PC-3 (cell line): ENCODE data around the gene KLHL6. TPM values are rescaled to one million over a fixed set of nuclear protein-coding genes. Genes with fewer than 3 reads are reported as not detected.
"Not testable (repeated sequence)": the region's sequence is repeated elsewhere in the genome, so short reads cannot be mapped to it uniquely, and the experiment has no call there.

Experiments used
- ATAC-seq: fragments of 200-7000 bp; cut with Tn5 transposase; 2 replicates; pipeline ENCODE4 v1.9.1; 2020; ENCODE audit warnings: mild to moderate bottlenecking, moderate library complexity
- BruUV-seq: library from RNA; stranded (reverse); fragments of 400-500 nt; replicated peaks from 2 replicates; lab custom pipeline; 2021; lab: Mats Ljungman, UMichigan
- CTCF ChIA-PET: fragments of 300-600 bp; sonication (Branson Sonifier 250); formaldehyde crosslinking; loops from one replicate; lab custom pipeline; 2022; ENCODE audit warnings: antibody characterized with exemption; lab: Charles Lee
- POLR2A ChIA-PET: fragments of 300-600 bp; sonication (Branson Sonifier 250); formaldehyde crosslinking; loops from one replicate; lab custom pipeline; 2022; ENCODE audit warnings: antibody characterized with exemption; ENCODE audit not compliant: unreplicated experiment; lab: Charles Lee
- DNase-seq: peaks from one replicate; pipeline ENCODE4 v3.0.0-alpha.2; 2015
- H2AFZ ChIP-seq: fragments of 300-600 bp; sonication (generic); 2 replicates; pipeline ENCODE4 v1.6.0; 2016; ENCODE audit warnings: antibody characterized with exemption, low read length
- H3F3A ChIP-seq: fragments of 300-600 bp; sonication (generic); one replicate; pipeline ENCODE4 v1.6.0; 2017; ENCODE audit warnings: antibody characterized with exemption, low read length, control low read depth, mild to moderate bottlenecking; ENCODE audit not compliant: unreplicated experiment
- H3K27ac ChIP-seq: fragments of 300-600 bp; sonication (generic); 2 replicates; pipeline ENCODE4 v1.5.1; 2016; ENCODE audit warnings: mild to moderate bottlenecking, low read length
- H3K27me3 ChIP-seq: fragments of 300-600 bp; sonication (generic); 2 replicates; pipeline ENCODE4 v1.6.1; 2016; ENCODE audit warnings: low read length, mixed read lengths
- H3K36me3 ChIP-seq: fragments of 300-600 bp; sonication (generic); 2 replicates; pipeline ENCODE4 v1.6.1; 2016; ENCODE audit warnings: low read depth, mixed run types, low read length, mixed read lengths
- H3K4me1 ChIP-seq: fragments of 300-600 bp; sonication (generic); 2 replicates; pipeline ENCODE4 v1.5.1; 2016; ENCODE audit warnings: low read length; ENCODE audit not compliant: insufficient read depth
- H3K4me2 ChIP-seq: fragments of 300-600 bp; sonication (generic); 2 replicates; pipeline ENCODE4 v1.6.0; 2016; ENCODE audit warnings: low read length
- H3K4me3 ChIP-seq: fragments of 300-600 bp; sonication (generic); 2 replicates; pipeline ENCODE4 v1.5.1; 2016; ENCODE audit warnings: mild to moderate bottlenecking, low read length, mixed read lengths
- H3K79me2 ChIP-seq: fragments of 300-600 bp; sonication (generic); 2 replicates; pipeline ENCODE4 v1.6.1; 2017; ENCODE audit warnings: low read length, mixed read lengths
- H3K9ac ChIP-seq: fragments of 300-600 bp; sonication (generic); 2 replicates; pipeline ENCODE4 v1.6.0; 2016; ENCODE audit warnings: mild to moderate bottlenecking, low read length
- H3K9me2 ChIP-seq: fragments of 300-600 bp; sonication (generic); replicated peaks from 2 replicates; pipeline ENCODE4 v1.6.1; 2016; ENCODE audit warnings: mixed run types, low read length, mixed read lengths
- H3K9me3 ChIP-seq: fragments of 300-600 bp; sonication (generic); 2 replicates; pipeline ENCODE4 v1.6.1; 2016; ENCODE audit warnings: low read length, mixed read lengths
- H4K20me1 ChIP-seq: fragments of 300-600 bp; sonication (generic); 2 replicates; pipeline ENCODE4 v1.6.1; 2016; ENCODE audit warnings: low read length, mixed read lengths
- CTCF ChIP-seq: fragments of 300-600 bp; sonication (generic); conservative IDR thresholded peaks from 2 replicates; pipeline ENCODE4 v1.5.1; 2017; ENCODE audit warnings: antibody characterized with exemption, low read depth, mild to moderate bottlenecking, low read length
- EZH2 ChIP-seq: fragments of 300-600 bp; sonication (generic); IDR thresholded peaks from one replicate; pipeline ENCODE4 v1.6.1; 2017; ENCODE audit warnings: antibody characterized with exemption, mild to moderate bottlenecking, low read length; ENCODE audit not compliant: unreplicated experiment
- EZH2phosphoT487 ChIP-seq: fragments of 300-600 bp; sonication (generic); IDR thresholded peaks from 2 replicates; pipeline ENCODE4 v1.6.1; 2018; ENCODE audit warnings: mild to moderate bottlenecking, antibody characterized with exemption, low read length, borderline replicate concordance
- intact Hi-C: fragments of 100-400 bp; cut with micrococcal nuclease; formaldehyde crosslinking; loops from 2 replicates; pipeline ENCODE4 v1.9.0; 2023
- total RNA-seq: library from RNA; depleted of rRNA; stranded (reverse); fragments of >200 nt; gene quantifications from 2 replicates; pipeline ENCODE4 v1.2.3, GENCODE V29; 2014

KLHL6 gene
- total RNA-seq, 1 experiment from 2014 or later = not detected

- no peaks in the 10 kb centered on the region for H3K9me3 ChIP-seq
- ChIA-PET CTCF (no interaction called here), POLR2A (no interaction called here)
- ATAC-seq (no peak), DNase-seq (no peak)
- H3K27me3 ChIP-seq = peaks cover 10% of the 10 kb centered on the region; the same call in 1 of the 2 replicates
- no peak overlapping the region for H3K9ac ChIP-seq
- H4K20me1 ChIP-seq = no peaks in the 10 kb centered on the region
- no peak overlapping the region for H3K27ac ChIP-seq
- intact Hi-C loops = no loop called here
- BruUV-seq = no TSS peak
- H3K4me2 ChIP-seq = no peak overlapping the region
- no peaks in the 10 kb centered on the region for H3K79me2 ChIP-seq
- H2AFZ ChIP-seq = no peak overlapping the region
- TF ChIP-seq CTCF = no peak
- TF ChIP-seq EZH2phosphoT487 = no peak
- no peak for TF ChIP-seq EZH2
- H3F3A ChIP-seq = no peaks in the 10 kb centered on the region
- H3K9me2 ChIP-seq = no peaks in the 10 kb centered on the region
- H3K4me1 ChIP-seq = no peaks in the 10 kb centered on the region
- no peak overlapping the region for H3K4me3 ChIP-seq
- H3K36me3 ChIP-seq = no peaks in the 10 kb centered on the region
Observed at GRCh38 chr3:183529185-183529584, 26.3 kb downstream of the KLHL6 start.

DNA sequence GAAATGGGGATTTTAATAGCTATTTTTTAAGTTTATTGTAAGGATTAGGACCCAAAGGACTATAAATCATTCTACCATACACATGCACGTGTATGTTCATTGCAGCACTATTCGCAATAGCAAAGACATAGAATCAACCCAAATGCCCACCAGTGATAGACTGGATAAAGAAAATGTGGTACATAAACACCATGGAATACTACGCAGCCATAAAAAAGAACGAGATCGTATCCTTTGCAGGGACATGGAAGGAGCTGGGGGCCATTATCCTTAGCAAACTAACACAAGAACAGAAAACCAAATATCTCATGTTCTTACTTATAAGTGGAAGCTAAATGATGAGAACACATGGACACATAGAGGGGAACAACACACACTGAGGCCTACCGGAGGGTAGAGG, 26.7 kb downstream of the KLHL6 start:
- CTCF ChIA-PET = not testable (repeated sequence)

GRCh38 chr3:183527428-183528379, 27.8 kb downstream of the KLHL6 start:
- Histone ChIP-seq H3K9ac (no peak overlapping the region), H4K20me1 (no peaks in the 10 kb centered on the region), H3F3A (no peaks in the 10 kb centered on the region), H3K27me3 (peaks cover 9% of the 10 kb centered on the region; the same call in 1 of the 2 replicates), H3K9me3 (no peaks in the 10 kb centered on the region), H2AFZ (no peak overlapping the region), H3K4me1 (no peaks in the 10 kb centered on the region), H3K36me3 (no peaks in the 10 kb centered on the region), H3K79me2 (no peaks in the 10 kb centered on the region), H3K4me3 (no peak overlapping the region), H3K9me2 (no peaks in the 10 kb centered on the region), H3K27ac (no peak overlapping the region), H3K4me2 (no peak overlapping the region)
- ChIA-PET CTCF (no interaction called here), POLR2A (interaction anchor here (0.6 to 0.7 kb wide), 2 partner anchors 13 to 16 kb away, joined by 4 to 6 read pairs; no protein-coding TSS in a partner anchor)
- ATAC-seq (no peak), DNase-seq (no peak)
- TF ChIP-seq EZH2 (no peak), CTCF (no peak), EZH2phosphoT487 (no peak)
- intact Hi-C loops = no loop called here
- BruUV-seq = no TSS peak

More for the DNA sequence above, 26.7 kb downstream of the KLHL6 start:
- H3F3A ChIP-seq, H3K4me2 ChIP-seq, H3K36me3 ChIP-seq, H4K20me1 ChIP-seq, H3K9me3 ChIP-seq, intact Hi-C loops, H3K9me2 ChIP-seq, POLR2A ChIA-PET, H3K27ac ChIP-seq, H3K79me2 ChIP-seq, H3K9ac ChIP-seq, DNase-seq, H3K4me3 ChIP-seq, H3K4me1 ChIP-seq, ATAC-seq, H3K27me3 ChIP-seq, H2AFZ ChIP-seq, BruUV-seq: not testable (repeated sequence)
